Sigmoid colon (tissue), 7 donors: ENCODE data around the gene TAGLN2. TPM values are rescaled to one million over a fixed set of nuclear protein-coding genes. Genes with fewer than 3 reads are reported as not detected.

ENCODE experiments used
- DNase-seq: peaks from one replicate; pipeline ENCODE4 v3.0.0-alpha.2; 2019
- H3K27ac ChIP-seq, 4 donors: fragments of 200-600 bp; sonication (generic); one replicate each; pipeline ENCODE4 v1.5.1; 2016 to 2019; ENCODE audit warnings: mild to moderate bottlenecking in 1 of 4
- H3K27me3 ChIP-seq, 3 donors: fragments of 200-600 bp; sonication (generic); one replicate each; pipeline ENCODE4 v1.5.1; 2019; ENCODE audit warnings: mild to moderate bottlenecking in 1 of 3
- H3K36me3 ChIP-seq, 4 donors: fragments of 200-600 bp; sonication (generic); one replicate each; pipeline ENCODE4 v1.5.1; 2016 to 2019
- H3K4me1 ChIP-seq, 4 donors: fragments of 200-600 bp; sonication (generic); one replicate each; pipeline ENCODE4 v1.5.1; 2017 to 2019
- H3K4me3 ChIP-seq, 4 donors: fragments of 200-600 bp; sonication (generic); one replicate each; pipeline ENCODE4 v1.5.1; 2017 to 2019; ENCODE audit warnings: mild to moderate bottlenecking in 2 of 4, moderate library complexity in 1 of 4
- H3K9me3 ChIP-seq, 4 donors: fragments of 200-600 bp in 3 of 4; sonication (generic) in 3 of 4; one replicate each; pipeline versions ENCODE4 v1.5.1 to v1.6.1; 2013 to 2019
- EP300 ChIP-seq, 4 donors: sonication (generic); formaldehyde crosslinking; IDR thresholded peaks; one replicate each; pipeline ENCODE4 v1.6.1; 2017; ENCODE audit warnings: antibody characterized with exemption in 4 of 4
- POLR2A ChIP-seq, 2 donors: fragments of 450-650 bp; IDR thresholded peaks; one replicate each; pipeline ENCODE4 v1.6.1; 2016; ENCODE audit warnings: antibody characterized with exemption in 2 of 2, mild to moderate bottlenecking in 2 of 2, moderate library complexity in 2 of 2
- POLR2AphosphoS5 ChIP-seq, 4 donors: sonication (generic); formaldehyde crosslinking; IDR thresholded peaks; one replicate each; pipeline ENCODE4 v1.6.1; 2017; ENCODE audit warnings: antibody characterized with exemption in 4 of 4
- WGBS, 2 donors: extraction: QIAGEN DNeasy Blood & Tissue Kit; methylation state at CpG; one replicate each; pipeline ENCODE4 v1.1.7; 2013; 5-methylcytosine and 5-hydroxymethylcytosine counted together
- intact Hi-C: fragments of 100-400 bp; cut with DNase I; formaldehyde crosslinking; loops from one replicate; pipeline ENCODE4 v1.15.1; 2023
- polyA plus RNA-seq, 3 donors: library from polyadenylated mRNA; stranded (reverse); fragments of 200-250 nt; gene quantifications; one replicate each; pipeline ENCODE4 v1.2.3, GENCODE V29; 2013
- total RNA-seq, 4 donors: library from RNA; depleted of rRNA; stranded (reverse); fragments of >200 nt; gene quantifications; one replicate each; pipeline ENCODE4 v1.1.0, GENCODE V29; 2016
- TF ChIP-seq, protein P1 (sequence below), 4 experiments: fragments of 450-650 bp in 3 of 4; fragments of 200-600 bp in 1 of 4; IDR thresholded peaks; one replicate each; pipeline ENCODE4 v1.5.1; 2016 to 2019; ENCODE audit warnings: antibody characterized with exemption in 4 of 4, mild to moderate bottlenecking in 3 of 4, moderate library complexity in 2 of 4
- donor health status: healthy with polysubstance abuse.
- donor health status: Bipolar disorder and iron deficiency.
- donor health status: healthy.

TAGLN2 gene
- total and polyA plus RNA-seq, 7 donors, result 88.8 to 770 (median 109) TPM

GRCh38 chr1:159873530-159874143, 51.7 kb downstream of the TAGLN2 start:
- Histone ChIP-seq H3K36me3 (no peaks in the 10 kb centered on the region), H3K27me3 (peaks cover 0 to 41% (median 14%) of the 10 kb centered on the region in 3 donors), H3K4me1 (peaks cover 0 to under 1% (median 0%) of the 10 kb centered on the region in 4 donors), H3K4me3 (no peak overlapping the region), H3K27ac (no peak overlapping the region), H3K9me3 (no peaks in the 10 kb centered on the region)
- TF ChIP-seq, protein P1, sequence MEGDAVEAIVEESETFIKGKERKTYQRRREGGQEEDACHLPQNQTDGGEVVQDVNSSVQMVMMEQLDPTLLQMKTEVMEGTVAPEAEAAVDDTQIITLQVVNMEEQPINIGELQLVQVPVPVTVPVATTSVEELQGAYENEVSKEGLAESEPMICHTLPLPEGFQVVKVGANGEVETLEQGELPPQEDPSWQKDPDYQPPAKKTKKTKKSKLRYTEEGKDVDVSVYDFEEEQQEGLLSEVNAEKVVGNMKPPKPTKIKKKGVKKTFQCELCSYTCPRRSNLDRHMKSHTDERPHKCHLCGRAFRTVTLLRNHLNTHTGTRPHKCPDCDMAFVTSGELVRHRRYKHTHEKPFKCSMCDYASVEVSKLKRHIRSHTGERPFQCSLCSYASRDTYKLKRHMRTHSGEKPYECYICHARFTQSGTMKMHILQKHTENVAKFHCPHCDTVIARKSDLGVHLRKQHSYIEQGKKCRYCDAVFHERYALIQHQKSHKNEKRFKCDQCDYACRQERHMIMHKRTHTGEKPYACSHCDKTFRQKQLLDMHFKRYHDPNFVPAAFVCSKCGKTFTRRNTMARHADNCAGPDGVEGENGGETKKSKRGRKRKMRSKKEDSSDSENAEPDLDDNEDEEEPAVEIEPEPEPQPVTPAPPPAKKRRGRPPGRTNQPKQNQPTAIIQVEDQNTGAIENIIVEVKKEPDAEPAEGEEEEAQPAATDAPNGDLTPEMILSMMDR (IDR thresholded peaks at IDR 0.05), result no peak
- no peak for TF ChIP-seq EP300 (IDR thresholded peaks at IDR 0.05)
- TF ChIP-seq POLR2AphosphoS5 (IDR thresholded peaks at IDR 0.05), result no peak
- no peak for TF ChIP-seq POLR2A (IDR thresholded peaks at IDR 0.05)
- WGBS, 2 donors, result 92 to 95% methylated on average over 4 of the region's 4 CpGs
- no peak for DNase-seq
- intact Hi-C loops, result no loop called here

- Histone ChIP-seq H3K4me3 (no peak overlapping the region), H3K4me1 (peaks cover 0 to 8% (median 4%) of the 10 kb centered on the region in 4 donors), H3K27ac (no peak overlapping the region), H3K36me3 (no peaks in the 10 kb centered on the region), H3K27me3 (peaks cover 0 to 41% (median 14%) of the 10 kb centered on the region in 3 donors), H3K9me3 (no peaks in the 10 kb centered on the region)
- TF ChIP-seq POLR2AphosphoS5 (IDR thresholded peaks at IDR 0.05), result no peak
- no peak for TF ChIP-seq EP300 (IDR thresholded peaks at IDR 0.05)
- TF ChIP-seq POLR2A (IDR thresholded peaks at IDR 0.05), result no peak
- TF ChIP-seq, protein P1 (IDR thresholded peaks at IDR 0.05), result no peak
- intact Hi-C loops, result no loop called here
- WGBS, 2 donors, result 85 to 93% methylated on average over 15 of the region's 15 CpGs
- DNase-seq, result no peak
Observed at GRCh38 chr1:159872891-159873290, 52.4 kb downstream of the TAGLN2 start.

DNA sequence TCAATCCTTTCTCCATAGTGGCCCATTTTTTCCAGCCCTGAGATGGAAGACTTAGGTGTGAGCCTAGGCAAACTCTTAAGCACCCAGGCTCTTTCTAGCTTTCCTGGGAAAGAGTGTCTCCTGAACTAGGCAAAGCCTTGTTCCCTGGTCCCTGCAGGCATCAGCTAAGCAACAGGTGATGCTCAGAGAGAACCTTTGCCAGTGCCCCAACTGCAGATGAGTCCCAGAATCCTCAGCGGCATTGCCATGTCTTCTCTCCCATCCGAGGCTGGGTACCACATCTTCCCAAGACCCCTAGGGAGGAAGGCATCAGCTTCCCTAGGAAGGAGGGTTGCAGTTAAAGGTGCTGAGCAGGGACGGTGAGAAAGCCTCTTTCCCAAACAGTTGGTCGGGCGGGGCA, 54.6 kb downstream of the TAGLN2 start:
- no peaks in the 10 kb centered on the region for H3K36me3 ChIP-seq
- WGBS, 2 donors, result 81 to 88% methylated on average over 5 of the region's 5 CpGs

GRCh38 chr1:159869607-159870006, 55.7 kb downstream of the TAGLN2 start:
- WGBS, 2 donors, result 50 to 78% methylated on average over 1 of the region's 1 CpG
- no peak for DNase-seq
- H3K27me3 ChIP-seq, result peaks cover 0 to 41% (median 14%) of the 10 kb centered on the region in 3 donors
- no peak overlapping the region for H3K27ac ChIP-seq
- TF ChIP-seq, protein P1 (IDR thresholded peaks at IDR 0.05), result no peak
- TF ChIP-seq POLR2AphosphoS5 (IDR thresholded peaks at IDR 0.05), result no peak
- intact Hi-C loops, result no loop called here
- peaks cover 0 to 14% (median 10%) of the 10 kb centered on the region in 4 donors for H3K4me1 ChIP-seq
- no peaks in the 10 kb centered on the region for H3K36me3 ChIP-seq
- no peaks in the 10 kb centered on the region for H3K9me3 ChIP-seq
- H3K4me3 ChIP-seq, result no peak overlapping the region

More for the DNA sequence above, 54.6 kb downstream of the TAGLN2 start:
- TF ChIP-seq, protein P1 (IDR thresholded peaks at IDR 0.05), result no peak
- intact Hi-C loops, result no loop called here
- Histone ChIP-seq H3K27me3 (peaks cover 0 to 41% (median 14%) of the 10 kb centered on the region in 3 donors), H3K9me3 (no peaks in the 10 kb centered on the region), H3K4me3 (no peak overlapping the region), H3K4me1 (peaks cover 0 to 14% (median 10%) of the 10 kb centered on the region in 4 donors), H3K27ac (no peak overlapping the region)
- DNase-seq, result no peak

DNA sequence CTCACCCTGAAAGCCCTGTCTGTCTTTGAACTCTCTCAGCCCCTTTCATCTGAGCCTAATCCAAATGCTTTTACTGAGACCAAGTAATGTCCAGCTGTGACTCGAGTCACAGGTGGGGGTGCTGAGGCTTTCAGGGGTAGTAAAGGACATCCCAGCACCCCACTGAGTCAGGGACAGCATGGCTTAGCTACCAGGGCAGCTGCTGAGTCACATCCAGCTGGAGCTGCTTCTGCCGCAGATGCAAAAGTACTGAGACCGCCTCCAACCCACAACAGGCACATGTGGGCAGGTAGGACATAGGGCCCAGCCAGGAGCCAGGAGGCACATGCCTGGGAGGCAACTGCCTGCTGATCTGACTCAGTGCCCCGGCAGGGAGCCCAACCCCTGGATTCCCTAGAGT, 56.1 kb downstream of the TAGLN2 start:
- Histone ChIP-seq H3K36me3 (no peaks in the 10 kb centered on the region), H3K9me3 (no peaks in the 10 kb centered on the region), H3K4me1 (peaks cover 0 to 14% (median 10%) of the 10 kb centered on the region in 4 donors), H3K27me3 (peaks cover 0 to 41% (median 14%) of the 10 kb centered on the region in 3 donors), H3K4me3 (no peak overlapping the region), H3K27ac (no peak overlapping the region)
- TF ChIP-seq POLR2AphosphoS5 (IDR thresholded peaks at IDR 0.05) (no peak), POLR2A (IDR thresholded peaks at IDR 0.05) (no peak), EP300 (IDR thresholded peaks at IDR 0.05) (no peak)
- TF ChIP-seq, protein P1 (IDR thresholded peaks at IDR 0.05), result no peak
- intact Hi-C loops, result no loop called here
- no peak for DNase-seq
- 49 to 54% methylated on average over 4 of the region's 4 CpGs for WGBS, 2 donors
